ENCODE data around the gene ZNF219. TPM values are rescaled to one million over a fixed set of nuclear protein-coding genes. Genes with fewer than 3 reads are reported as not detected.

The ZNF219 gene
- total RNA-seq: 9.2 and 10.5 TPM in 2 replicates

GRCh38 chr14:21098076-21098891 lies at the start of gene ZNF219:
TSS of gene ZNF219 (minus strand) at chr14:21098655. CDS start at chr14:21093591, 5,064 bp downstream.

GRCh38 chr14:21100931-21101330 lies 2.5 kb upstream of the ZNF219 start, which contains the start of gene TMEM253:
TSS of gene TMEM253 (plus strand) at chr14:21101066. CDS start at chr14:21101344, 278 bp downstream.

GRCh38 chr14:21070083-21070609 lies 28.3 kb downstream of the ZNF219 start, which contains the start of gene ARHGEF40:
TSS of gene ARHGEF40 (plus strand) at chr14:21070304. CDS start at chr14:21070397, 93 bp downstream.

GRCh38 chr14:21057803-21058675 lies 40.4 kb downstream of the ZNF219 start, which contains the start of gene RNASE8:
TSS of gene RNASE8 (plus strand) at chr14:21057822. CDS start at chr14:21057893, 71 bp downstream.

GRCh38 chr14:21041676-21042433 lies 56.6 kb downstream of the ZNF219 start, which contains the start of gene RNASE7:
TSS of gene RNASE7 (plus strand) at chr14:21042362. CDS start at chr14:21042993, 631 bp downstream.

Small RNA genes lying within 50 kb of the gene (small RNA-seq; reads per million reads assigned to genes)
- not detected for gene RNU6-252P

Other genes with a start within 250 kb of the ZNF219 start
- not detected in 2 replicates for gene RNASE3, start 207.3 kb downstream of the ZNF219 start, total RNA-seq
- not detected in 2 replicates for gene RNASE2, start 143.2 kb downstream of the ZNF219 start, total RNA-seq
- 37.6 and 43.8 TPM in 2 replicates for gene METTL17, start 108.7 kb downstream of the ZNF219 start, total RNA-seq
- gene SLC39A2, start 99.4 kb downstream of the ZNF219 start, total RNA-seq: 0.11 and 0.52 TPM in 2 replicates
- 0.22 and 1.7 TPM in 2 replicates for gene NDRG2, start 73.6 kb downstream of the ZNF219 start, total RNA-seq
- gene TPPP2, start 68.4 kb downstream of the ZNF219 start, total RNA-seq: not detected in 2 replicates
- not detected in 2 replicates for gene RNASE13, start 63.8 kb downstream of the ZNF219 start, total RNA-seq
- gene RNASE7, start 56.3 kb downstream of the ZNF219 start, total RNA-seq: not detected in 2 replicates
- not detected in 2 replicates for gene RNASE8, start 40.8 kb downstream of the ZNF219 start, total RNA-seq
- 30.7 and 41.3 TPM in 2 replicates for gene ARHGEF40, start 28.4 kb downstream of the ZNF219 start, total RNA-seq
- 0.32 TPM in 1 of 2 replicates, not detected in the other for gene TMEM253, start 2.4 kb upstream of the ZNF219 start, total RNA-seq
- gene OR5AU1, start 57.4 kb upstream of the ZNF219 start, total RNA-seq: not detected in 2 replicates
- gene HNRNPC, start 170.8 kb upstream of the ZNF219 start, total RNA-seq: 479 and 643 TPM in 2 replicates
- not detected in 2 replicates for gene RPGRIP1, start 181.4 kb upstream of the ZNF219 start, total RNA-seq

All from articular chondrocyte of knee joint (primary cell).